HG02973 (cell line): Measurements from ENCODE around the gene DCP2.
"Not testable (repeated sequence)": the region's sequence is repeated elsewhere in the genome, so short reads cannot be mapped to it uniquely, and the experiment has no call there.

Source experiments
- ATAC-seq: cut with Tn5 transposase; IDR thresholded peaks from one replicate; pipeline ENCODE4 v1.9.1; 2021; ENCODE audit warnings: moderate library complexity; ENCODE audit not compliant: unreplicated experiment

Gene DCP2

GRCh38 chr5:112976432-112977309 lies at the start of gene DCP2:
TSS of gene DCP2 (plus strand) at chr5:112976798. CDS start at chr5:112976934, 136 bp downstream.
- peak; percentile 98 for ATAC-seq

DNA sequence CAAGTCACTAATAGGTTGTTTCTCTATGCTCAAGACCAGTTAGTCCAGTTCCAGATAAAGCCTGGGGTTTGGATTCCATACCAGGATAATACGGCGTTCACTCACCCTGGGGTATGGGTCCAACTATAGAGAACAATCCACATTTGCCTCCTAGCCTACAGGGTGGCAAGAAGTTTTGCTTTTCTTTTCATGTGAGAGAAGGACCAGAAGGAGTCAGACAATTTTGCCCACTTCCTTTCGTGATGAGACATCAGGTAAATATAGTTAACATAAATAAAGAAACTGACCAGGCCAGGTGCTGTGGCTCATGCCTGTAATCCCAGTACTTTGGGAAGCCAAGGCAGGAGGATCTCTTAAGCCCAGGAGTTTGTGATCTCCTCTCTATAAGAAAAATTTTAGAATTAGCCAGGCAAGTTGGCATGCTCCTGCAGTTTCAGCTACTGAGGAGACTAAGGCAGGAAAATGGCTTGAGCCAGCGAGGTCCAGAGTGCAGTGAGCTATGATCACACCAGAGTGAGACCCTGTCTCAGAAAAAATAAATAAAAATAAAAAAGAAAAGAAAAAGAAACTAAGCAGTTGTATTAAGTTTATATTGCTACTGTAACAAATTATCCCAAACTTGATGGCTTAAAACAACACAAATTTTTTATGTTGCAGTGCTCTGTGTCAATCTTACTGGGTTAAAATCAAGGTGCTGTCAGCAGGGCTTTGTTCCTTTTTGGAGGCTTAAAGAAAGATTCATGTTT lies 47.1 kb upstream of the DCP2 start:
- ATAC-seq = peak; percentile 54

DNA sequence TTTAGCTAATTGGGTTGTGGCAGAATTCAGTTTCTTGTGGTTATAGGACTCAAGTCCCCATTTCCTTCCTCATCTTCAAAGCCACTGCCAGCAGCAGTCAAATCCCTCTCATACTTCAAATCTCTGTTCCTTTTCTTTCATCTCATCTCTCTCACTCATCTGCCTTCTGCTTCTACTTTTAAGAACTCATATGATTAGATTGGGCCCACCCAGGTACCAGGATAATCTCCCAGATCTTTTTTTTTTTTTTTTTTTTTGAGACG lies 46.6 kb upstream of the DCP2 start:
- peak; percentile 32 for ATAC-seq

- ATAC-seq = no peak
Observed at GRCh38 chr5:112931473-112931872, 45.1 kb upstream of the DCP2 start.

DNA sequence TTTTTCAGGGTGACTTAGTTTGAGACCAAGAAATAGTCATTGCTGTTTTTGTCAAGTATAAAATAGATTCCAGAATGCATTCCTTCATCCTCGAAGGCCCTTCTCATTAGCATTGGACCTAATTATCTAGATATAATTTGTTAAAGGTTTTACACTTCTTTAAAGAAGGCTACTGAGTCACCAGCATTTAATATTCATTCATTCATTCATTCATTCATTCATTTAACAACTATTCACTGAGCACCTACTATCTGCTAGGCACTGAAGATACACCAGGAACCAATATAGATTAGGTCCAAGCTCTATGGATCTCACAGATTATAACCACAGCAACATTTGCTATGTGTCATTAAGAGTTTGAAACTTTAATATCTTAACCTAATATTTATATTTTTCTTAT lies 43.5 kb upstream of the DCP2 start:
- ATAC-seq = no peak

DNA sequence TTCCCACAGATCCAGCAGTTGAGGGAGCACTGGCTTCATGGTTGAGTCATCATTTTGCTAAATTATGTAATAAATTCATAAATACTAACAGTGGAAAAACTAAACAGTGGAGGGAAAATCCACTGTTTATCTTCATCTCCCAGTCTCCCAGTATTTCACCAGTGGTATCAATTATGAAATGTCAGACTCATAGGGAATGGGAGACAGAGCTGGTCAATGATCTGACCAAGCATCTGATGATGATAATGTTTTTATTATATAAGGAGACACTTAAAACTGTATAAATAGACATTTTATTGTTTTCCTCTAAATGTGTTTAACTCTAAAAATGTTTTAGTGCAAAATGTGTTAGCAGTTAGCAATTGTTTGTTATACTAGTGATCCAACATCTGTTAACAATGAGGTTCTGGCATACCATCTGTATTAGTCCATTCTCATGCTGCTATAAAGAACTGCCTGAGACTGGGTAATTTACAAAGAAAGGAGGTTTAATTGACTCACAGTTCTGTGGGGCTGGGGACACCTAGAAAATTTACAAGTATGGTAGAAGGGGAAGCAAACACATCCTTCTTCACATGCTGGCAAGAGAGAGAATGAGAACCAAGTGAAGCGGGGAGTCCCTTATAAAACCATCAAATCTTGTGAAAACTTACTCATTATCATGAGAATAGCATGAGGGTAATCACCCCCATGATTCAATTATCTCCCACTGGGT lies 42.8 kb upstream of the DCP2 start:
- no peak for ATAC-seq

DNA sequence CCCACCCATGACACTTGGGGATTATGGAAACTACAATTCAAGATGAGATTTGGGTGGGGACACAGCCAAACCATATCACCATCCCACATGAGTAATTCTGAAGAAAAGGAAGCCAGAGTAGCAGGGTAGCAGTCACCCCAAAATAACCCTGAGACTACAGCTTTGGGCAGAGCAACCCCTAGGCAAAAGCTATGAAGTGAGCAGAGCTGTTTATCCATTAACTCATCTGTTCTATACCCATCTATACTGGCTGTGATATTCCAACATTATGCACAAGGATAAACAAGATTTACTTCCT lies 42.3 kb upstream of the DCP2 start:
- no peak for ATAC-seq

GRCh38 chr5:112935675-112936074 lies 40.9 kb upstream of the DCP2 start:
- no peak for ATAC-seq

- no peak for ATAC-seq
Observed at GRCh38 chr5:112938286-112938685, 38.3 kb upstream of the DCP2 start.

DNA sequence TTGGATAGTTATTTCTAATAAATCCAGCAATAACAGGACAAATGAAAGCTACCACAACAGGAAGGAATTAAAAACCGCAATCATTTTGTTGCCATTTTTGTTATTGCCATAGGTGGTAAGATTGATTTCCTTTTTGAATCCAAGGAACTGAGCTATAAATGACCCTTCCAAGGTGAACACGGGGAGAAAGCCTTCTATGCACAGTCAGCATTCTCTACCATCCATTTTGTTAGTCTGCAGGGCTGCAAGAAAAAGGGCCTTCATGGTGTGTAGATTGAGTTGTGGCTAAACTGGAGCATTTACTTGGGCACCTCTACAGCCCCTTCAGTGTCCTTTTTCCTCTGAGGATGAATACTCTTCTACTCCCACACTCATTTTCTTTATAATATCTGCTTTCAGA lies 35.9 kb upstream of the DCP2 start:
- no peak for ATAC-seq

GRCh38 chr5:112948458-112948857 lies 28.1 kb upstream of the DCP2 start:
- ATAC-seq = no peak

DNA sequence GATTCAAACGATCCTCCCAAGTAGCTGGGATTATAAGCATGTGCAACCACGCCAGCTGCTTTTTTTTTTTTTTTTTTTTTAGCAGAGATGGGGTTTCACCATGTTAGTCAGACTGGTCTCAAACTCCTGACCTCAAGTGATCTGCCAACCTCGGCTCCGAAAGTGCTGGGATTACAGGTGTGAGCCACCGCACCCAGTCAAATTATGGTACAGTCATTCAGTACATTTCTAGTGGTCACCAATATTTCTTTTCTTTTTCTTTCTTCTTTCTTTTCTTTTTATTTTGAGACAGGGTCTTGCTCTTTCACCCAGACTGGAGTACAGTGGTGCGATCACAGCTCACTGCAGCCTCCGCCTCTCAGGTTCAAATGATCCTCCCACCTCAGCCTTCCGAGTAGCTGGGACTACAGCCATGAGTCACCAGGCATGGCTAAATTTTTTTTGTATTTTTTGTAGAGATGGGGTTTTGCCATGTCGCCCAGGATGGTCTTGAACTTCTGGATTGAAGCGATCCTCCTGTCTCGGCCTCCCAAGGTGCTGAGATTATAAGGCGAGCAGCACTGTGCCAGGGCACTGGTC lies 25.4 kb upstream of the DCP2 start:
- peak; percentile 92 for ATAC-seq

DNA sequence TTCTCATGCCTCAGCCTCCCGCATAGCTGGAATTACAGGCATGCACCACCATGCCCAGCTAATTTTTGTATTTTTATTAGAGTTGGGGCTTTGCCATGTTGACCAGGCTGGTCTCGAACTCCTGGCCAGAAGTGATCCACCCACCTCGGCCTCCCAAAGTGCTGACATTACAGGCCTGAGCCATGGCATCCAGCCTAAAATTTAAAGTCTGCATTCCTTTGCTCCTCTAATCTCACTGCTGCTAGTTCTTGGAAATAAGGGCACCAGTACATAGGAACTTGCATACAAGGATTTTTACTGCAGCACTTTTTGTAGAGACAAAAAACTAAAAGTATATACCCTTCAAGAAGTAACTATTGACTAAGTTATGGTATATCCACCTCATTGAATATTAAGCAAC lies 20.0 kb upstream of the DCP2 start:
- no peak for ATAC-seq

- no peak for ATAC-seq
Observed at GRCh38 chr5:112957036-112957808, 19.4 kb upstream of the DCP2 start.

GRCh38 chr5:112958093-112959088 lies 18.2 kb upstream of the DCP2 start:
- peak; percentile 95 for ATAC-seq

DNA sequence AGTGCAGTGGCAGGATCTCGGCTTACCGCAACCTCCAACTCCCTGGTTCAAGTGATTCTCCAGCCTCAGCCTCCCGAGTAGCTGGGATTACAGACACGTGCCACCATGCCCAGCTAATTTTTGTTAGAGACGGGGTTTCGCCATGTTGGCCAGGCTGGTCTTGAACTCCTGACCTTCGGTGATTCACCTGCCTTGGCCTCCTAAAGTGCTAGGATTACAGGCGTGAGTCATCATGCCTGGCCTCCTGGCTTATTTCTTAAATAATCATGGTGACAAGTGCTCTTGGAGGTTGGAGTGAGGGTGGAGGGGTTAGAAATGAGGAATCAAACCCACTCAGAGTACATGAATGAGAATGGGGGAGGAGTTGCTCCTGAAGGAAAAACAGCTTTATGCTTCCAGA lies 16.7 kb upstream of the DCP2 start:
- ATAC-seq = not testable (repeated sequence)

GRCh38 chr5:112960315-112960714 lies 16.3 kb upstream of the DCP2 start:
- no peak for ATAC-seq

GRCh38 chr5:112960863-112961504 lies 15.6 kb upstream of the DCP2 start:
- ATAC-seq = no peak

GRCh38 chr5:112963374-112963733 lies 13.2 kb upstream of the DCP2 start:
- ATAC-seq = not testable (repeated sequence)
